Measurements from ENCODE around the gene MACROH2A1.

The MACROH2A1 gene

GRCh38 chr5:135312255-135312935 is 86.6 kb downstream of the MACROH2A1 start:
- H3K4me1 ChIP-seq (ENCODE audit: control insufficient read depth, insufficient read depth, low read length) = peaks cover 25% of the 10 kb centered on the region

GRCh38 chr5:135310328-135310989 is 88.6 kb downstream of the MACROH2A1 start:
- Histone ChIP-seq H3K4me1 (ENCODE audit: control insufficient read depth, insufficient read depth, low read length) (peaks cover 25% of the 10 kb centered on the region), H3K4me2 (ENCODE audit: low read length) (no peak overlapping the region), H3K36me3 (ENCODE audit: insufficient read depth, low read length) (no peaks in the 10 kb centered on the region), H3K9ac (ENCODE audit: low read depth, low read length) (no peak overlapping the region), H3K27me3 (ENCODE audit: control insufficient read depth, insufficient read depth, low read length) (no peaks in the 10 kb centered on the region), H3K9me3 (replicated peaks; ENCODE audit: low read length) (no peaks in the 10 kb centered on the region), H3K4me3 (ENCODE audit: low read length) (no peak overlapping the region)

More at GRCh38 chr5:135312255-135312935, 86.6 kb downstream of the MACROH2A1 start:
- no peak overlapping the region for H3K4me3 ChIP-seq (ENCODE audit: low read length)
- H3K4me2 ChIP-seq (ENCODE audit: low read length) = no peak overlapping the region
- H3K9me3 ChIP-seq (replicated peaks; ENCODE audit: low read length) = no peaks in the 10 kb centered on the region
- no peak overlapping the region for H3K9ac ChIP-seq (ENCODE audit: low read depth, low read length)
- H3K27me3 ChIP-seq (ENCODE audit: control insufficient read depth, insufficient read depth, low read length) = peaks cover 6% of the 10 kb centered on the region
- H3K36me3 ChIP-seq (ENCODE audit: insufficient read depth, low read length) = no peaks in the 10 kb centered on the region

DNA sequence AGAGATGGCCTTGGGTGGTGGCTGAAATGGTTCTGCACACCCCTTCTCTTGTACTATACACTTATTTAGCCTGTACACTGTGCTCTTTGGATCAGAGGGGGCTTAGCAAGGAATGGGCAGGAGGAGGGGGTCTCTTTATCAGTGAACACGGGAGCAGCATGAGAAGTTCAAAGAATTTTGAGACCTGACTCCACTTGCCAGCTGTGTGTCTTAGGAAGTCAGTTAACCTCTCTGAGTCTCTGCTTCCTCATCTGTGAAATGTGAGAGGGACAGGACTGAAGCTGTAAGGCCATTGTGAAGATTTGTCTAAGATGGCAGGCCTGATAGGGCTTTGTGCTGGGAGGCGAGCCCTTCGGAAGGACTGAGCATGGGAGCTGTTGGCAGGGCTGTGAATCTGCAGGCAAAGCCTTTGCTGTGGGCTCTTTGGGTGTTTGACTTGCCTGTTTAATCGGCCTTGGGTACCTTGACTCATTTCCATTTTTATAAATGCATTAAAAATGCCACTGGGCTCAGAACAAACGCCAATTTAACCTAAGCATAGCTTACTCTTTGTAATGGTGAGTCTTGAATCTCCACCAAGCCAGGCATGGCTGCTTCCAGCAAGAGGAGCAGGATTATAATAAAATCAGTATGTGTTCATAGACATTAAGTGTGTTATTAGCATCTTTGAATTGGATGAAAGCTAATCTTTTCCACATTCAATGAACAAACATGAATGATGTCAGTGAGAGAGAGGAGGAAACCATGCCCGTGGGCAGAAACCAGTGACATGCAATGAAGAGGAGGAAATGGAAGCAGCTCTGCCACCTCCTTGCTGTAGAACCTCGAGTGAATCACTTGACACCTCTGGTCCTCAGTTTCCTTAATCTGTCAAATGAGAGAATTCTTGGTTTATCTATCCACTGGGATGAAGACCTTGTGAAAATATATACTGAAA is 89.4 kb downstream of the MACROH2A1 start:
- no peak overlapping the region for H3K4me2 ChIP-seq (ENCODE audit: low read length)
- peaks cover 25% of the 10 kb centered on the region for H3K4me1 ChIP-seq (ENCODE audit: control insufficient read depth, insufficient read depth, low read length)

DNA sequence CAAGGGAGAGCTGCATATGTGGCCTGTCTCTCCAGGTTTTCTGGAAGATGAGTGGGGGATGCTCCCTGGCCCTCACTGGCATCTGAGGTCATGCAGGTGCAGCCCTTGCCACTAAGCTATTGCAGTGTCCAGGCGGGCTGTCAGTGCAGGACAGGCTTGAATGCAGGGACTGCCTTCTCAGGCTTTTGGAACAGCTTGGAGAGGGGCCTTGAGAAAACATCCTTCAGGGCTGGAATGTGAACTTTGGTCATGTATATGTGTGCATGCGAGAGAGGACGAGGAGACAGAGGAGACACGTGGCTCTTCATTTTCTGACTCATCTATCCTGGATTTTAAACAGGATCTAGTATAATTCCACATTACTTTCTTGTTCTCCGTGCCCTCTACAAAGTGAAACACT is 90.3 kb downstream of the MACROH2A1 start:
- H3K9me3 ChIP-seq (replicated peaks; ENCODE audit: low read length) = no peaks in the 10 kb centered on the region
- H3K9ac ChIP-seq (ENCODE audit: low read depth, low read length) = no peak overlapping the region
- peaks cover 25% of the 10 kb centered on the region for H3K4me1 ChIP-seq (ENCODE audit: control insufficient read depth, insufficient read depth, low read length)
- no peaks in the 10 kb centered on the region for H3K27me3 ChIP-seq (ENCODE audit: control insufficient read depth, insufficient read depth, low read length)
- no peak overlapping the region for H3K4me3 ChIP-seq (ENCODE audit: low read length)
- no peak overlapping the region for H3K4me2 ChIP-seq (ENCODE audit: low read length)
- no peaks in the 10 kb centered on the region for H3K36me3 ChIP-seq (ENCODE audit: insufficient read depth, low read length)

More for the DNA sequence above, 89.4 kb downstream of the MACROH2A1 start:
- Histone ChIP-seq H3K27me3 (ENCODE audit: control insufficient read depth, insufficient read depth, low read length) (no peaks in the 10 kb centered on the region), H3K9ac (ENCODE audit: low read depth, low read length) (no peak overlapping the region), H3K36me3 (ENCODE audit: insufficient read depth, low read length) (no peaks in the 10 kb centered on the region), H3K9me3 (replicated peaks; ENCODE audit: low read length) (no peaks in the 10 kb centered on the region), H3K4me3 (ENCODE audit: low read length) (no peak overlapping the region)

DNA sequence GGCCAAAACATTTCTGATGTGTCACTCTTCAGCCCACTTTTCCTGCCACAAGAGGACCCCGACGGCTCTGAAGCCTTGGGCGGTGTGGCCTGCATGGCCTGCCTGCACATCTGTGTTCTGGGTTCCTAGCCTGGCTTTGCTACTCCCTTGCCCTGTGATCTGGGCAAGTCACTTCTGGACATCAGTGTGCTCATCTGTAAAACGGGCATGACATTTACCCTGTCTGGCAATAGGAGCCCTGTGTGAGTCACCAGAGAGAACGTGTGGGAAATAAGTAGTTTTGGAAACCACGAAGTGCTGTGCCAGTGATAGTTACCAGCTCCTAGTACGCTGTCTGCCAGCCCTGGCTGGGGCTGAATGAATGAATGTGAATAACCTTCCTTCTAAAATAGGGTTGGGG is 90.8 kb downstream of the MACROH2A1 start:
- H3K36me3 ChIP-seq (ENCODE audit: insufficient read depth, low read length) = no peaks in the 10 kb centered on the region
- H3K9me3 ChIP-seq (replicated peaks; ENCODE audit: low read length) = no peaks in the 10 kb centered on the region
- no peak overlapping the region for H3K9ac ChIP-seq (ENCODE audit: low read depth, low read length)
- no peak overlapping the region for H3K4me2 ChIP-seq (ENCODE audit: low read length)
- no peaks in the 10 kb centered on the region for H3K27me3 ChIP-seq (ENCODE audit: control insufficient read depth, insufficient read depth, low read length)
- no peak overlapping the region for H3K4me3 ChIP-seq (ENCODE audit: low read length)
- H3K4me1 ChIP-seq (ENCODE audit: control insufficient read depth, insufficient read depth, low read length) = peaks cover 25% of the 10 kb centered on the region

GRCh38 chr5:135307143-135307903 is 91.7 kb downstream of the MACROH2A1 start:
- Histone ChIP-seq H3K9ac (ENCODE audit: low read depth, low read length) (no peak overlapping the region), H3K9me3 (replicated peaks; ENCODE audit: low read length) (no peaks in the 10 kb centered on the region), H3K4me2 (ENCODE audit: low read length) (no peak overlapping the region), H3K4me1 (ENCODE audit: control insufficient read depth, insufficient read depth, low read length) (peaks cover 25% of the 10 kb centered on the region), H3K27me3 (ENCODE audit: control insufficient read depth, insufficient read depth, low read length) (no peaks in the 10 kb centered on the region), H3K36me3 (ENCODE audit: insufficient read depth, low read length) (no peaks in the 10 kb centered on the region), H3K4me3 (ENCODE audit: low read length) (no peak overlapping the region)

DNA sequence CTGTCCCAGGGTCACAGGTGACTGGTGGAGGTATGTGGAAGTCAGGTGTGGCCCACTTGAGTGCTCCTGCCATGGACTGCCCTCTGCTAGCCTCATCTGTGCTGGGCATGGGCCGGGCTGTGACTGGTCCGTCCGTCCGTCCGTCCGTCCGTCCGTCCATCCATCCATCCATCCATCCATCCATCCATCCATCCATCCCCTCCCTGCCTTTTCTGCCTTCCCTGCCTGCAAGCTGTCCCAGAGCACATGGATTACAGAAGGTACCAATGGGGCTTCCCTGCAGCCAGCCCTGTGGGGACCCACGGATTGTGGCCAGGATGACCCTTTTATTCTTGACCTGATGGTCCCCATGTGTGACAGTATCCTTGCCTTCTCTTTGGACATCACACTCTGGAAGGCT is 92.5 kb downstream of the MACROH2A1 start:
- no peak overlapping the region for H3K4me3 ChIP-seq (ENCODE audit: low read length)
- no peaks in the 10 kb centered on the region for H3K36me3 ChIP-seq (ENCODE audit: insufficient read depth, low read length)
- H3K4me2 ChIP-seq (ENCODE audit: low read length) = no peak overlapping the region

DNA sequence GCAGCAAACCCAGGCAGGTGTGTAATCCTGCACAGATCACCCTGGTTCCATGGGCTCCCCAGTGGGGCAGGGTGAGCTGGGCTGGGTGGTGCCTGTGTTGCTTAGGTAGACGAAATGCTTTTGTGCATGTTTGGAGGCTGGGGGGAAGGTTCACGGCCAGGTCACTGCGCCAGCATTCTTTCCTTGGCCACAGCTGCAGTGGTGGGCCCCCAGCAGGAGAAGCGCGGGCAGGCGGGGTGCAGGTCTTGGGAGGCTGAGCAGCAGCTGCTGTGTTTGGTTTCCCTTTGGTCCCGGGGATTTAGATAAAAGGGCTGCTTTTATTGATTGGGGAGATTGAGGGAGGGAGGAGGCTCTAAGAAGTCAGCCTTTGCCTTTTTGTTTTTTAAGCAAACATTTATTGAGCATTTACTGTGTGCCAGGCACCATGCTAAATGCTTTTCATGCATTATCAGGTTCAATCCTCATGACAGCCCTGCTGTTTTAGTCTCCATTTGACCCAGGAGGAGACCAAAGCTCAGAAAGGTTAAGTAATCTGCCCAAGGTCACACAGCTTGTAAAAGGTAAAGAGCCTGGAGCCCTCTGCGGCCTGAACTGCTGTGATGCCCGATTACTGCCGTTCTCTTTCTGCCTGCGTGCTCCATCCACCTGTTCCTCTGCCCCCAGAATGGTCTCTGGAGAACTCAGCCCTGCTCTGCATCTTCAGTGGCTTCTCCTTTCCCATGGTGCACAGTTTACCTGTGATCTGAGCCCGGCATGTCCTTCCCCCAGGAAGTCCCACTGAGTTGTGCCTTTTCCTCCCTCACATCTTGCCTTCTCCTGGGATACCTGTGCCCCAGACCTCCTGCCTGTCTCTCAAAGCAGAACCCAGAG is 94.4 kb downstream of the MACROH2A1 start:
- H3K9me3 ChIP-seq (replicated peaks; ENCODE audit: low read length) = no peaks in the 10 kb centered on the region
- no peak overlapping the region for H3K9ac ChIP-seq (ENCODE audit: low read depth, low read length)
- peaks cover 15% of the 10 kb centered on the region for H3K4me1 ChIP-seq (ENCODE audit: control insufficient read depth, insufficient read depth, low read length)
- H3K36me3 ChIP-seq (ENCODE audit: insufficient read depth, low read length) = no peaks in the 10 kb centered on the region
- H3K4me2 ChIP-seq (ENCODE audit: low read length) = no peak overlapping the region
- H3K4me3 ChIP-seq (ENCODE audit: low read length) = no peak overlapping the region
- H3K27me3 ChIP-seq (ENCODE audit: control insufficient read depth, insufficient read depth, low read length) = peaks cover 8% of the 10 kb centered on the region

More for the DNA sequence above, 92.5 kb downstream of the MACROH2A1 start:
- Histone ChIP-seq H3K27me3 (ENCODE audit: control insufficient read depth, insufficient read depth, low read length) (no peaks in the 10 kb centered on the region), H3K4me1 (ENCODE audit: control insufficient read depth, insufficient read depth, low read length) (peaks cover 25% of the 10 kb centered on the region), H3K9me3 (replicated peaks; ENCODE audit: low read length) (no peaks in the 10 kb centered on the region), H3K9ac (ENCODE audit: low read depth, low read length) (no peak overlapping the region)

DNA sequence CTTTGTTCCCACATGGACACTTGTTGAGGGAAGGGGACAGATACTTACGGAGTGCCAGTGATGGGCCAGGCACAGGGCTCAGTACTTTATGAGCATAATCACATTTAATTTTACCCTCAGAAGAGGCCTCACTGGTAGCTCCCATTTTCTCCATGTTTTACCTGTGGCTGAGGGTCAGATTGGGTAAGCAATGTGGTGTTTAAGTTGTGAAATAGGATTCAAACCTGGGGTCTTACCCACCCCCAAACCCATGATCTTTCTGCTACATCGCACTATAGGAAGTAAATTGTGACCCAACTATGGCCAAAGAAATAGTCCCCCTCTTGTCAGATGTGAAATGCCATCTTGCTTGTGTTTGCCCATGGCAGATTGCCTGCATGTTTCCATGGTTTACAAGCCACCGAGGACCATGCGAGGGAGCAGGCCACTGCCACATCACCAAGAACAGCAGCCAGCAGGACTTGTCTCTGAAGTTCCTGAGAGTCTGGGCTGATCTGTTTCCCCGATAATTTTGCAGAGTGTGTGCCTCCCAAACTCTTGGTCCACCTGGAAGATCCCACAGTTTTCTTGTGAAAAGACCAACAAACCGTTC is 95.4 kb downstream of the MACROH2A1 start:
- no peak overlapping the region for H3K4me3 ChIP-seq (ENCODE audit: low read length)
- H3K4me1 ChIP-seq (ENCODE audit: control insufficient read depth, insufficient read depth, low read length) = peaks cover 6% of the 10 kb centered on the region
- H3K4me2 ChIP-seq (ENCODE audit: low read length) = no peak overlapping the region
- no peaks in the 10 kb centered on the region for H3K9me3 ChIP-seq (replicated peaks; ENCODE audit: low read length)
- no peak overlapping the region for H3K9ac ChIP-seq (ENCODE audit: low read depth, low read length)
- H3K27me3 ChIP-seq (ENCODE audit: control insufficient read depth, insufficient read depth, low read length) = peaks cover 8% of the 10 kb centered on the region
- no peaks in the 10 kb centered on the region for H3K36me3 ChIP-seq (ENCODE audit: insufficient read depth, low read length)

All from skeletal muscle satellite cell (primary cell).